EH (cell line): Measurements from ENCODE around the gene LHFPL3.
"Not testable (repeated sequence)": the region's sequence is repeated elsewhere in the genome, so short reads cannot be mapped to it uniquely, and the experiment has no call there.

Source experiments
- DNase-seq: peaks from one replicate; pipeline ENCODE4 v3.0.0-alpha.2; 2015; ENCODE audit warnings: low read depth

LHFPL3 gene

GRCh38 chr7:104482362-104483037 lies 154.1 kb downstream of the LHFPL3 start:
- DNase-seq, result no peak

- DNase-seq, result no peak
Measured at GRCh38 chr7:104486931-104487330, 158.5 kb downstream of the LHFPL3 start.

- no peak for DNase-seq
Measured at GRCh38 chr7:104487642-104488041, 159.2 kb downstream of the LHFPL3 start.

GRCh38 chr7:104497379-104497967 lies 169.1 kb downstream of the LHFPL3 start:
- no peak for DNase-seq

- DNase-seq, result no peak
Measured at GRCh38 chr7:104499975-104500374, 171.6 kb downstream of the LHFPL3 start.

- DNase-seq, result no peak
Measured at GRCh38 chr7:104509874-104510273, 181.5 kb downstream of the LHFPL3 start.

GRCh38 chr7:104524853-104525252 lies 196.4 kb downstream of the LHFPL3 start:
- DNase-seq, result no peak

GRCh38 chr7:104528142-104528541 lies 199.7 kb downstream of the LHFPL3 start:
- no peak for DNase-seq

- DNase-seq, result no peak
Measured at GRCh38 chr7:104529567-104529966, 201.2 kb downstream of the LHFPL3 start.

GRCh38 chr7:104530251-104530650 lies 201.8 kb downstream of the LHFPL3 start:
- DNase-seq, result no peak

GRCh38 chr7:104534149-104534548 lies 205.7 kb downstream of the LHFPL3 start:
- no peak for DNase-seq

GRCh38 chr7:104535841-104536240 lies 207.4 kb downstream of the LHFPL3 start:
- no peak for DNase-seq

- no peak for DNase-seq
Measured at GRCh38 chr7:104536956-104537355, 208.6 kb downstream of the LHFPL3 start.

GRCh38 chr7:104538152-104538551 lies 209.7 kb downstream of the LHFPL3 start:
- no peak for DNase-seq

GRCh38 chr7:104541897-104542296 lies 213.5 kb downstream of the LHFPL3 start:
- DNase-seq, result no peak

- DNase-seq, result no peak
Measured at GRCh38 chr7:104548861-104549260, 220.5 kb downstream of the LHFPL3 start.

- DNase-seq, result no peak
Measured at GRCh38 chr7:104550362-104550761, 222.0 kb downstream of the LHFPL3 start.

GRCh38 chr7:104551226-104551625 lies 222.8 kb downstream of the LHFPL3 start:
- DNase-seq, result no peak

GRCh38 chr7:104552102-104552501 lies 223.7 kb downstream of the LHFPL3 start:
- DNase-seq, result peak; percentile 36

- no peak for DNase-seq
Measured at GRCh38 chr7:104553074-104553473, 224.7 kb downstream of the LHFPL3 start.

GRCh38 chr7:104563350-104563901 lies 235.0 kb downstream of the LHFPL3 start:
- not testable (repeated sequence) for DNase-seq

- DNase-seq, result no peak
Measured at GRCh38 chr7:104569751-104570150, 241.3 kb downstream of the LHFPL3 start.

GRCh38 chr7:104572554-104572953 lies 244.2 kb downstream of the LHFPL3 start:
- no peak for DNase-seq

- no peak for DNase-seq
Measured at GRCh38 chr7:104584620-104585019, 256.2 kb downstream of the LHFPL3 start.
